Natural killer cell (primary cell): ENCODE measurements around the gene BRD3OS. TPM values are rescaled to one million over a fixed set of nuclear protein-coding genes. Genes with fewer than 3 reads are reported as not detected.
"Not testable (repeated sequence)": the region's sequence is repeated elsewhere in the genome, so short reads cannot be mapped to it uniquely, and the experiment has no call there.

Experiments used
- ATAC-seq, 3 donors: fragments of 150-1000 bp in 2 of 3; fragments of 200-7000 bp in 1 of 3; cut with Tn5 transposase; 1 replicate in 1 of 3; 2 replicates in 2 of 3; pipeline ENCODE4 v1.10.0; 2021; ENCODE audit warnings: mild to moderate bottlenecking in 2 of 3, moderate library complexity in 2 of 3
- DNase-seq, 2 donors: peaks; one replicate each; pipeline versions ENCODE4 v3.0.0 to v3.0.0-alpha.2; 2013 to 2021; ENCODE audit warnings: mixed read lengths in 1 of 2
- H3K27ac ChIP-seq: one replicate; pipeline ENCODE4 v1.5.1; 2013; ENCODE audit warnings: mild to moderate bottlenecking, low read length
- H3K27me3 ChIP-seq: one replicate; pipeline ENCODE4 v1.6.1; 2013; ENCODE audit warnings: low read length; ENCODE audit not compliant: control insufficient read depth, insufficient read depth
- H3K36me3 ChIP-seq: one replicate; pipeline ENCODE4 v1.6.1; 2013; ENCODE audit warnings: low read length; ENCODE audit not compliant: control insufficient read depth, insufficient read depth
- H3K4me1 ChIP-seq: one replicate; pipeline ENCODE4 v1.6.1; 2013; ENCODE audit warnings: low read length; ENCODE audit not compliant: control insufficient read depth, insufficient read depth
- H3K4me3 ChIP-seq: one replicate; pipeline ENCODE4 v1.5.1; 2013; ENCODE audit warnings: low read length
- H3K9me3 ChIP-seq: one replicate; pipeline ENCODE4 v1.6.1; 2013; ENCODE audit warnings: low read length; ENCODE audit not compliant: control insufficient read depth, insufficient read depth
- H3K27ac Mint-ChIP-seq, 2 donors: one replicate each; pipeline ENCODE4 v1.8.0; 2022; ENCODE audit warnings: mild to moderate bottlenecking in 2 of 2, mixed read lengths in 2 of 2, moderate library complexity in 1 of 2
- H3K27me3 Mint-ChIP-seq, 2 donors: one replicate each; pipeline ENCODE4 v1.8.0; 2022; ENCODE audit warnings: low read depth in 2 of 2, mixed read lengths in 2 of 2
- H3K36me3 Mint-ChIP-seq: one replicate; pipeline ENCODE4 v1.8.0; 2022; ENCODE audit warnings: mixed read lengths
- H3K4me1 Mint-ChIP-seq, 2 donors: one replicate each; pipeline ENCODE4 v1.8.0; 2022; ENCODE audit warnings: mixed read lengths in 2 of 2
- H3K4me3 Mint-ChIP-seq: one replicate; pipeline ENCODE4 v1.8.0; 2022; ENCODE audit warnings: mild to moderate bottlenecking, moderate library complexity, mixed read lengths
- H3K9me3 Mint-ChIP-seq, 2 donors: one replicate each; pipeline ENCODE4 v1.8.0; 2022; ENCODE audit warnings: mixed read lengths in 2 of 2
- CTCF ChIP-seq: fragments of 200-600 bp; IDR thresholded peaks from one replicate; pipeline ENCODE4 v1.8.0; 2022; ENCODE audit warnings: antibody characterized with exemption
- WGBS: methylation state at CpG from one replicate; pipeline ENCODE4 v1.1.7; 2013; ENCODE audit warnings: missing lambda C conversion rate; ENCODE audit not compliant: insufficient coverage; 5-methylcytosine and 5-hydroxymethylcytosine counted together
- intact Hi-C: fragments of 100-400 bp; cut with micrococcal nuclease; formaldehyde crosslinking; loops from one replicate; pipeline ENCODE4 v1.14.2; 2022
- total RNA-seq, 4 donors: library from RNA; stranded (reverse); fragments of 120-200 nt in 1 of 4; gene quantifications; one replicate each; pipeline versions ENCODE4 v1.2.3 to v1.2.4, GENCODE V29; 2013 to 2022

BRD3OS gene
- total RNA-seq, 3 donors from 2014 or later (not counting 1 experiment from before 2014, with no cell fraction given) = 5.5 to 6.8 (median 6.5) TPM

- Histone ChIP-seq H3K27ac (no peak overlapping the region), H3K4me1 (peaks cover 14% of the 10 kb centered on the region), H3K27me3 (peaks cover 11% of the 10 kb centered on the region), H3K36me3 (no peaks in the 10 kb centered on the region), H3K4me3 (no peak overlapping the region), H3K9me3 (no peaks in the 10 kb centered on the region)
- Mint-ChIP-seq H3K27ac (no peak overlapping the region), H3K27me3 (peaks cover 0 to 8% of the 10 kb centered on the region in 2 donors), H3K36me3 (no peaks in the 10 kb centered on the region), H3K4me1 (no peaks in the 10 kb centered on the region), H3K9me3 (no peaks in the 10 kb centered on the region), H3K4me3 (no peak overlapping the region)
- WGBS = 97% methylated on average over 14 of the region's 14 CpGs
- no peak for DNase-seq
- no peak for ATAC-seq
- intact Hi-C loops = no loop called here
- TF ChIP-seq CTCF = no peak
Measured at GRCh38 chr9:133987446-133987788, 37.9 kb upstream of the BRD3OS start.

GRCh38 chr9:133987946-133988665, 37.2 kb upstream of the BRD3OS start:
- no peak for TF ChIP-seq CTCF
- no peaks in the 10 kb centered on the region for H3K9me3 Mint-ChIP-seq
- Histone ChIP-seq H3K27ac (no peak overlapping the region), H3K27me3 (peaks cover 11% of the 10 kb centered on the region), H3K4me1 (peaks cover 17% of the 10 kb centered on the region), H3K9me3 (no peaks in the 10 kb centered on the region), H3K4me3 (no peak overlapping the region), H3K36me3 (no peaks in the 10 kb centered on the region)
- intact Hi-C loops = no loop called here
- WGBS = 89% methylated on average over 14 of the region's 16 CpGs
- DNase-seq (no peak), ATAC-seq (no peak)
- no peaks in the 10 kb centered on the region for H3K4me1 Mint-ChIP-seq
- H3K36me3 Mint-ChIP-seq = no peaks in the 10 kb centered on the region
- H3K27ac Mint-ChIP-seq = no peak overlapping the region
- H3K4me3 Mint-ChIP-seq = peak overlapping the region; percentile 45
- peaks cover 0 to 8% of the 10 kb centered on the region in 2 donors for H3K27me3 Mint-ChIP-seq

- H3K9me3 Mint-ChIP-seq, DNase-seq, H3K27ac Mint-ChIP-seq, H3K4me3 Mint-ChIP-seq, intact Hi-C loops, H3K9me3 ChIP-seq, H3K36me3 ChIP-seq, H3K27ac ChIP-seq, H3K27me3 Mint-ChIP-seq, ATAC-seq, H3K4me3 ChIP-seq, H3K36me3 Mint-ChIP-seq, H3K4me1 Mint-ChIP-seq: not testable (repeated sequence)
- H3K4me1 ChIP-seq = peaks cover 23% of the 10 kb centered on the region
- 92% methylated on average over 14 of the region's 14 CpGs for WGBS
- H3K27me3 ChIP-seq = peaks cover 11% of the 10 kb centered on the region
Measured at GRCh38 chr9:133988771-133989170, 36.5 kb upstream of the BRD3OS start.

GRCh38 chr9:133989625-133990365, 35.5 kb upstream of the BRD3OS start:
- H3K4me3 Mint-ChIP-seq = peak overlapping the region; percentile 31
- H3K9me3 ChIP-seq = no peaks in the 10 kb centered on the region
- H3K36me3 ChIP-seq = no peaks in the 10 kb centered on the region
- TF ChIP-seq CTCF = no peak
- H3K27ac Mint-ChIP-seq = no peak overlapping the region
- no peaks in the 10 kb centered on the region for H3K36me3 Mint-ChIP-seq
- no peaks in the 10 kb centered on the region for H3K9me3 Mint-ChIP-seq
- intact Hi-C loops = no loop called here
- H3K27ac ChIP-seq = no peak overlapping the region
- peaks cover 33% of the 10 kb centered on the region for H3K4me1 ChIP-seq
- no peak overlapping the region for H3K4me3 ChIP-seq
- DNase-seq (no peak), ATAC-seq (no peak)
- 86% methylated on average over 22 of the region's 24 CpGs for WGBS
- peaks cover 0 to 7% of the 10 kb centered on the region in 2 donors for H3K4me1 Mint-ChIP-seq
- H3K27me3 Mint-ChIP-seq = peaks cover 0 to 8% of the 10 kb centered on the region in 2 donors
- peaks cover 11% of the 10 kb centered on the region for H3K27me3 ChIP-seq
